ENCODE data around the gene TXNDC16.

- TF ChIP-seq CTCF (IDR thresholded peaks at IDR 0.05; ENCODE audit: insufficient read depth, low read depth, low read length) (no peak), EZH2 (IDR thresholded peaks at IDR 0.05; ENCODE audit: insufficient read depth, low read length) (no peak)
These were observed 66.8 kb downstream of the TXNDC16 start for GRCh38 chr14:52485350-52485960.

All from astrocyte (in vitro differentiated cells and primary cell).